Thoracic aorta (tissue), 2 donors: ENCODE results near the gene RUNX1. TPM values are rescaled to one million over a fixed set of nuclear protein-coding genes. Genes with fewer than 3 reads are reported as not detected.

ENCODE experiments used
- ATAC-seq: fragments of 150-250 bp; one replicate; pipeline ENCODE4 v1.8.0; 2017; ENCODE audit warnings: low read depth; ENCODE audit not compliant: insufficient number of reproducible peaks, low FRiP score
- DNase-seq: peaks from one replicate; pipeline ENCODE4 v3.0.0-alpha.2; 2020; ENCODE audit warnings: low spot score
- H3K27ac ChIP-seq, 2 donors: fragments of 200-600 bp; sonication (generic); 1 replicate in 1 of 2; 2 replicates in 1 of 2; pipeline ENCODE4 v1.5.1; 2016; ENCODE audit warnings: mild to moderate bottlenecking in 2 of 2, moderate library complexity in 2 of 2
- H3K27me3 ChIP-seq: fragments of 200-600 bp; sonication (generic); replicated peaks from 2 replicates; pipeline ENCODE4 v1.6.0; 2016; ENCODE audit warnings: mild to moderate bottlenecking; ENCODE audit not compliant: insufficient read depth
- H3K36me3 ChIP-seq: fragments of 200-600 bp; sonication (generic); one replicate; pipeline ENCODE4 v1.5.1; 2016
- H3K4me1 ChIP-seq, 2 donors: fragments of 200-600 bp; sonication (generic); 1 replicate in 1 of 2; 2 replicates in 1 of 2; pipeline versions ENCODE4 v1.5.1 to v1.6.0; 2016; ENCODE audit warnings: low read depth in 2 of 2, mild to moderate bottlenecking in 1 of 2; ENCODE audit not compliant: control insufficient read depth in 1 of 2
- H3K4me3 ChIP-seq: fragments of 200-600 bp; sonication (generic); 2 replicates; pipeline ENCODE4 v1.5.1; 2016; ENCODE audit warnings: mild to moderate bottlenecking
- H3K9me3 ChIP-seq: fragments of 200-600 bp; sonication (generic); 2 replicates; pipeline ENCODE4 v1.5.1; 2016
- CTCF ChIP-seq: fragments of 200-600 bp; sonication (generic); IDR thresholded peaks from one replicate; pipeline ENCODE4 v1.5.1; 2019; ENCODE audit warnings: antibody characterized with exemption
- total RNA-seq, 2 donors: library from RNA; depleted of rRNA; stranded (reverse); fragments of >200 nt; gene quantifications; one replicate each; pipeline versions ENCODE4 v1.1.0 to v1.2.3, GENCODE V29; 2016

Gene RUNX1
- total RNA-seq, 2 donors from 2014 or later, result 47.4 to 64.7 TPM

GRCh38 chr21:34822168-34822567 is 226.9 kb downstream of the RUNX1 start:
- TF ChIP-seq CTCF, result no peak
- no peak for ATAC-seq
- Histone ChIP-seq H3K36me3 (no peaks in the 10 kb centered on the region), H3K9me3 (no peaks in the 10 kb centered on the region), H3K27me3 (no peaks in the 10 kb centered on the region), H3K4me1 (no peaks in the 10 kb centered on the region), H3K4me3 (no peak overlapping the region), H3K27ac (no peak overlapping the region)
- no peak for DNase-seq

GRCh38 chr21:34821717-34822116 is 227.4 kb downstream of the RUNX1 start:
- Histone ChIP-seq H3K27me3 (no peaks in the 10 kb centered on the region), H3K9me3 (no peaks in the 10 kb centered on the region), H3K36me3 (no peaks in the 10 kb centered on the region), H3K27ac (no peak overlapping the region), H3K4me1 (no peaks in the 10 kb centered on the region), H3K4me3 (no peak overlapping the region)
- ATAC-seq, result no peak
- DNase-seq, result no peak
- TF ChIP-seq CTCF, result no peak

- Histone ChIP-seq H3K9me3 (no peaks in the 10 kb centered on the region), H3K4me1 (no peaks in the 10 kb centered on the region), H3K27ac (no peak overlapping the region), H3K27me3 (no peaks in the 10 kb centered on the region), H3K36me3 (no peaks in the 10 kb centered on the region), H3K4me3 (no peak overlapping the region)
- no peak for ATAC-seq
- no peak for DNase-seq
- TF ChIP-seq CTCF, result no peak
Observed at GRCh38 chr21:34820051-34820450, 229.1 kb downstream of the RUNX1 start.

GRCh38 chr21:34819357-34819999 is 229.6 kb downstream of the RUNX1 start:
- ATAC-seq, result no peak
- no peak overlapping the region for H3K27ac ChIP-seq
- no peaks in the 10 kb centered on the region for H3K4me1 ChIP-seq
- no peaks in the 10 kb centered on the region for H3K36me3 ChIP-seq
- no peaks in the 10 kb centered on the region for H3K9me3 ChIP-seq
- TF ChIP-seq CTCF, result no peak
- DNase-seq, result no peak
- no peaks in the 10 kb centered on the region for H3K27me3 ChIP-seq
- no peak overlapping the region for H3K4me3 ChIP-seq

GRCh38 chr21:34818662-34819158 is 230.4 kb downstream of the RUNX1 start:
- ATAC-seq (no peak), DNase-seq (no peak)
- Histone ChIP-seq H3K27me3 (no peaks in the 10 kb centered on the region), H3K4me1 (no peaks in the 10 kb centered on the region), H3K27ac (no peak overlapping the region), H3K36me3 (no peaks in the 10 kb centered on the region), H3K9me3 (no peaks in the 10 kb centered on the region), H3K4me3 (no peak overlapping the region)
- no peak for TF ChIP-seq CTCF
